Astrocyte of the spinal cord (primary cell): ENCODE measurements around the gene CERKL.

Experiments used
- DNase-seq: peaks from one replicate; pipeline ENCODE4 v3.0.0; 2011; ENCODE audit warnings: low read depth, low spot score
- H3K4me3 ChIP-seq: 2 replicates; pipeline ENCODE4 v1.5.1; 2011; ENCODE audit warnings: low read depth, mild to moderate bottlenecking, low read length, moderate library complexity
- CTCF ChIP-seq: IDR thresholded peaks from 2 replicates; pipeline ENCODE4 v1.5.1; 2012; ENCODE audit warnings: low read depth, mild to moderate bottlenecking, low read length, inconsistent platforms
- in situ Hi-C: cut with HindIII; loops from 2 replicates; pipeline ENCODE4 v1.10.0; 2017; ENCODE audit warnings: low sequenced_read_pairs

The CERKL gene

GRCh38 chr2:181648478-181649155 lies 8.3 kb downstream of the CERKL start:
- in situ Hi-C loops, result no loop called here
- DNase-seq, result no peak
- no peak for TF ChIP-seq CTCF
- no peak overlapping the region for H3K4me3 ChIP-seq

- no peak for TF ChIP-seq CTCF
- in situ Hi-C loops, result no loop called here
- no peak overlapping the region for H3K4me3 ChIP-seq
- no peak for DNase-seq
These were observed 10.4 kb downstream of the CERKL start for GRCh38 chr2:181646415-181646987.

- in situ Hi-C loops, result no loop called here
- DNase-seq, result no peak
- no peak for TF ChIP-seq CTCF
- H3K4me3 ChIP-seq, result no peak overlapping the region
These were observed 13.8 kb downstream of the CERKL start for GRCh38 chr2:181643151-181643550.

GRCh38 chr2:181642086-181642485 lies 14.8 kb downstream of the CERKL start:
- in situ Hi-C loops, result no loop called here
- no peak overlapping the region for H3K4me3 ChIP-seq
- TF ChIP-seq CTCF, result no peak
- DNase-seq, result no peak

GRCh38 chr2:181639686-181640085 lies 17.2 kb downstream of the CERKL start:
- in situ Hi-C loops, result no loop called here
- DNase-seq, result no peak
- TF ChIP-seq CTCF, result no peak
- H3K4me3 ChIP-seq, result no peak overlapping the region

- no peak overlapping the region for H3K4me3 ChIP-seq
- in situ Hi-C loops, result no loop called here
- no peak for TF ChIP-seq CTCF
- DNase-seq, result no peak
These were observed 24.0 kb downstream of the CERKL start for GRCh38 chr2:181632733-181633401.
